Astrocyte (in vitro differentiated cells and primary cell): ENCODE results near the gene NXPH4. TPM values are rescaled to one million over a fixed set of nuclear protein-coding genes. Genes with fewer than 3 reads are reported as not detected.
A peak's percentile ranks its signal among the peaks of the same experiment; 100 is the strongest.

ENCODE experiments used
- DNase-seq: peaks from one replicate; pipeline ENCODE4 v3.0.0-alpha.2; 2010; ENCODE audit warnings: low read depth
- FAIRE-seq: peaks from 2 replicates; lab custom pipeline; 2011; peaks lifted over from hg19 to GRCh38; lab: Jason Lieb, UNC
- H2AFZ ChIP-seq: 2 replicates; pipeline ENCODE4 v1.6.0; 2012; ENCODE audit warnings: low read depth, low read length, inconsistent platforms
- H3K27ac ChIP-seq: 2 replicates; pipeline ENCODE4 v1.5.1; 2011; ENCODE audit warnings: low read depth, low read length, inconsistent platforms
- H3K27me3 ChIP-seq: 2 replicates; pipeline ENCODE4 v1.6.0; 2011; ENCODE audit warnings: low read length, inconsistent platforms; ENCODE audit not compliant: insufficient read depth
- H3K36me3 ChIP-seq: 2 replicates; pipeline ENCODE4 v1.5.1; 2011; ENCODE audit warnings: low read length, inconsistent platforms; ENCODE audit not compliant: insufficient read depth
- H3K4me1 ChIP-seq: 2 replicates; pipeline ENCODE4 v1.5.1; 2011; ENCODE audit warnings: low read length, inconsistent platforms; ENCODE audit not compliant: insufficient read depth
- H3K4me2 ChIP-seq: 2 replicates; pipeline ENCODE4 v1.6.0; 2012; ENCODE audit warnings: low read length, inconsistent platforms
- H3K4me3 ChIP-seq: 2 replicates; pipeline ENCODE4 v1.5.1; 2011; ENCODE audit warnings: low read depth, mild to moderate bottlenecking, low read length, inconsistent platforms; ENCODE audit not compliant: insufficient read depth
- H3K79me2 ChIP-seq: 2 replicates; pipeline ENCODE4 v1.6.0; 2012; ENCODE audit warnings: mild to moderate bottlenecking, low read length, inconsistent platforms; ENCODE audit not compliant: insufficient read depth
- H3K9ac ChIP-seq: 2 replicates; pipeline ENCODE4 v1.6.0; 2012; ENCODE audit warnings: mild to moderate bottlenecking, low read length, inconsistent platforms
- H3K9me3 ChIP-seq: 2 replicates; pipeline ENCODE4 v1.5.1; 2012; ENCODE audit warnings: low read depth, mild to moderate bottlenecking, low read length, inconsistent platforms; ENCODE audit not compliant: insufficient read depth
- H4K20me1 ChIP-seq: 2 replicates; pipeline ENCODE4 v1.6.0; 2012; ENCODE audit warnings: low read length, inconsistent platforms; ENCODE audit not compliant: insufficient read depth
- H3K27ac Mint-ChIP-seq: one replicate; pipeline ENCODE4 v1.8.0; 2021; ENCODE audit warnings: mild to moderate bottlenecking, mixed read lengths; ENCODE audit not compliant: unreplicated experiment
- H3K27me3 Mint-ChIP-seq: one replicate; pipeline ENCODE4 v1.8.0; 2021; ENCODE audit warnings: low read depth, mixed read lengths; ENCODE audit not compliant: unreplicated experiment
- H3K36me3 Mint-ChIP-seq: one replicate; pipeline ENCODE4 v1.8.0; 2021; ENCODE audit warnings: low read depth, mixed read lengths; ENCODE audit not compliant: unreplicated experiment
- H3K4me1 Mint-ChIP-seq: one replicate; pipeline ENCODE4 v1.8.0; 2021; ENCODE audit warnings: low read depth, mixed read lengths; ENCODE audit not compliant: unreplicated experiment
- H3K4me3 Mint-ChIP-seq: one replicate; pipeline ENCODE4 v1.8.0; 2021; ENCODE audit warnings: mild to moderate bottlenecking, moderate library complexity, mixed read lengths; ENCODE audit not compliant: unreplicated experiment
- H3K9me3 Mint-ChIP-seq: one replicate; pipeline ENCODE4 v1.8.0; 2021; ENCODE audit warnings: mild to moderate bottlenecking, mixed read lengths; ENCODE audit not compliant: unreplicated experiment
- CTCF ChIP-seq: IDR thresholded peaks from 2 replicates; pipeline ENCODE4 v1.5.1; 2011; ENCODE audit warnings: low read depth, mild to moderate bottlenecking, inconsistent platforms, low read length, moderate library complexity; ENCODE audit not compliant: insufficient read depth
- EZH2 ChIP-seq: IDR thresholded peaks from 2 replicates; pipeline ENCODE4 v1.6.1; 2012; ENCODE audit warnings: mild to moderate bottlenecking, low read length, inconsistent platforms; ENCODE audit not compliant: insufficient read depth
- total RNA-seq: library from RNA; stranded (reverse); gene quantifications from 2 replicates; pipeline ENCODE4 v1.2.1, GENCODE V29; 2021

NXPH4 gene
- total RNA-seq, 1 donor from 2014 or later = 14.5 TPM

- no peak overlapping the region for H3K27ac ChIP-seq
- no peak overlapping the region for H3K4me3 ChIP-seq
- no peak overlapping the region for H3K4me2 ChIP-seq
- no peaks in the 10 kb centered on the region for H3K79me2 ChIP-seq
- no peak for FAIRE-seq
- H3K36me3 ChIP-seq = peaks cover 31% of the 10 kb centered on the region
- Mint-ChIP-seq H3K4me3 (no peak overlapping the region), H3K36me3 (peaks cover 34% of the 10 kb centered on the region), H3K4me1 (peaks cover 5% of the 10 kb centered on the region), H3K9me3 (no peaks in the 10 kb centered on the region), H3K27ac (no peak overlapping the region), H3K27me3 (no peaks in the 10 kb centered on the region)
- no peaks in the 10 kb centered on the region for H3K4me1 ChIP-seq
- TF ChIP-seq CTCF = no peak
- TF ChIP-seq EZH2 = no peak
- H3K27me3 ChIP-seq = no peaks in the 10 kb centered on the region
- no peak for DNase-seq
- H3K9me3 ChIP-seq = no peaks in the 10 kb centered on the region
- no peak overlapping the region for H3K9ac ChIP-seq
- H4K20me1 ChIP-seq = peaks cover 76% of the 10 kb centered on the region
- H2AFZ ChIP-seq = no peak overlapping the region
These were observed 36.1 kb upstream of the NXPH4 start for GRCh38 chr12:57180321-57180989.

- DNase-seq (no peak), FAIRE-seq (no peak)
- Mint-ChIP-seq H3K4me1 (peaks cover 5% of the 10 kb centered on the region), H3K36me3 (peaks cover 34% of the 10 kb centered on the region), H3K27ac (no peak overlapping the region), H3K9me3 (no peaks in the 10 kb centered on the region), H3K4me3 (no peak overlapping the region), H3K27me3 (no peaks in the 10 kb centered on the region)
- H3K4me2 ChIP-seq = no peak overlapping the region
- no peaks in the 10 kb centered on the region for H3K9me3 ChIP-seq
- TF ChIP-seq EZH2 (no peak), CTCF (no peak)
- no peaks in the 10 kb centered on the region for H3K27me3 ChIP-seq
- no peak overlapping the region for H3K27ac ChIP-seq
- H4K20me1 ChIP-seq = peaks cover 76% of the 10 kb centered on the region
- no peaks in the 10 kb centered on the region for H3K79me2 ChIP-seq
- H3K4me3 ChIP-seq = no peak overlapping the region
- H3K4me1 ChIP-seq = no peaks in the 10 kb centered on the region
- H3K9ac ChIP-seq = no peak overlapping the region
- peaks cover 34% of the 10 kb centered on the region for H3K36me3 ChIP-seq
- H2AFZ ChIP-seq = no peak overlapping the region
These were observed 35.5 kb upstream of the NXPH4 start for GRCh38 chr12:57181072-57181471.

GRCh38 chr12:57181561-57182155 lies 34.9 kb upstream of the NXPH4 start:
- Histone ChIP-seq H3K27me3 (no peaks in the 10 kb centered on the region), H3K4me1 (no peaks in the 10 kb centered on the region), H3K9me3 (no peaks in the 10 kb centered on the region), H3K79me2 (no peaks in the 10 kb centered on the region), H3K27ac (no peak overlapping the region), H3K9ac (no peak overlapping the region), H2AFZ (no peak overlapping the region), H4K20me1 (peaks cover 76% of the 10 kb centered on the region), H3K36me3 (peaks cover 33% of the 10 kb centered on the region), H3K4me3 (no peak overlapping the region), H3K4me2 (no peak overlapping the region)
- no peak for FAIRE-seq
- no peaks in the 10 kb centered on the region for H3K27me3 Mint-ChIP-seq
- H3K4me3 Mint-ChIP-seq = no peak overlapping the region
- DNase-seq = peak; percentile 10
- no peaks in the 10 kb centered on the region for H3K9me3 Mint-ChIP-seq
- H3K27ac Mint-ChIP-seq = no peak overlapping the region
- TF ChIP-seq EZH2 = no peak
- no peak for TF ChIP-seq CTCF
- H3K36me3 Mint-ChIP-seq = peaks cover 34% of the 10 kb centered on the region
- peaks cover 5% of the 10 kb centered on the region for H3K4me1 Mint-ChIP-seq
